Embryonic facial prominence (tissue), 1 donor: ENCODE data around the gene DMBT1.

Experiments
- DNase-seq: peaks from one replicate; pipeline ENCODE4 v3.0.0-alpha.2; 2016; ENCODE audit errors: extremely low spot score

The DMBT1 gene

GRCh38 chr10:122560279-122560804, at the start of gene DMBT1:
Gene DMBT1, plus strand, starts transcription at chr10:122560754. Its CDS starts 17 bp downstream, at chr10:122560771.
- no peak for DNase-seq

GRCh38 chr10:122513053-122513452, 47.5 kb upstream of the DMBT1 start:
- no peak for DNase-seq

- no peak for DNase-seq
Observed at GRCh38 chr10:122514045-122514840, 46.3 kb upstream of the DMBT1 start.

GRCh38 chr10:122515022-122515424, 45.5 kb upstream of the DMBT1 start:
- DNase-seq = no peak

GRCh38 chr10:122515588-122516231, 44.8 kb upstream of the DMBT1 start:
- no peak for DNase-seq

- DNase-seq = no peak
Observed at GRCh38 chr10:122516734-122517133, 43.8 kb upstream of the DMBT1 start.

GRCh38 chr10:122519144-122519543, 41.4 kb upstream of the DMBT1 start:
- DNase-seq = no peak

GRCh38 chr10:122519873-122520272, 40.7 kb upstream of the DMBT1 start:
- DNase-seq = no peak

- DNase-seq = no peak
Observed at GRCh38 chr10:122521011-122521410, 39.5 kb upstream of the DMBT1 start.

- DNase-seq = no peak
Observed at GRCh38 chr10:122524811-122525210, 35.7 kb upstream of the DMBT1 start.

GRCh38 chr10:122525788-122526187, 34.8 kb upstream of the DMBT1 start:
- no peak for DNase-seq

- DNase-seq = no peak
Observed at GRCh38 chr10:122526892-122527291, 33.7 kb upstream of the DMBT1 start.

GRCh38 chr10:122530177-122530576, 30.4 kb upstream of the DMBT1 start:
- no peak for DNase-seq

GRCh38 chr10:122531261-122531660, 29.3 kb upstream of the DMBT1 start:
- DNase-seq = no peak

GRCh38 chr10:122531939-122532338, 28.6 kb upstream of the DMBT1 start:
- DNase-seq = no peak

GRCh38 chr10:122532601-122533296, 27.8 kb upstream of the DMBT1 start:
- DNase-seq = no peak

- DNase-seq = no peak
Observed at GRCh38 chr10:122537545-122537944, 23.0 kb upstream of the DMBT1 start.

GRCh38 chr10:122541541-122542002, 19.0 kb upstream of the DMBT1 start:
- no peak for DNase-seq

GRCh38 chr10:122543676-122544445, 16.7 kb upstream of the DMBT1 start:
- no peak for DNase-seq

GRCh38 chr10:122544493-122544892, 16.1 kb upstream of the DMBT1 start:
- DNase-seq = no peak

GRCh38 chr10:122546242-122546641, 14.3 kb upstream of the DMBT1 start:
- DNase-seq = no peak
